A172 (cell line): Measurements from ENCODE around the gene OPALIN. TPM values are rescaled to one million over a fixed set of nuclear protein-coding genes. Genes with fewer than 3 reads are reported as not detected.

Experiments used
- DNase-seq: peaks from one replicate; pipeline ENCODE4 v3.0.0-alpha.2; 2015; ENCODE audit warnings: low spot score
- total RNA-seq: library from RNA; depleted of rRNA; stranded (reverse); fragments of >200 nt; shearing (Covaris generic); gene quantifications from 2 replicates; pipeline ENCODE4 v1.2.3, GENCODE V29; 2014; rRNA removed

OPALIN gene
- total RNA-seq, 1 experiment from 2014 or later: not detected

DNA sequence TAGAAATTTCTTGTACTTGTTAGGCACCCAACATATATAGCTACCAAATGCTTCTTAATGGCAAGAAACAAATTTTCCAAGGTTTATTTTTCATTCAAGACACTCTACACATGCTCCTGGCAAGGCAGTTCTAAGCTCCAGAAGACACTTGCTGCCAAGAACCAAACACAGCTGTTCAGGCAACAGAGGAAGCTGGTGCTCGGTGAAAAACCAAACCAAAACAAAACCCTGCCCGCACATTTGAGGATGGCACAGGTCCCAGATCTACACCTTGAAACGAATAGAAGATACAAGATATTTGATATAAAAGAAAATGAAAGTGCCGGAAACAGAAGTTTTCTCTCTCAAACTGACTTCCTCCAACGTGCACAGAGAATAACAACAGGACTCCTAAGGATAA lies 59.4 kb downstream of the OPALIN start:
- DNase-seq: no peak

DNA sequence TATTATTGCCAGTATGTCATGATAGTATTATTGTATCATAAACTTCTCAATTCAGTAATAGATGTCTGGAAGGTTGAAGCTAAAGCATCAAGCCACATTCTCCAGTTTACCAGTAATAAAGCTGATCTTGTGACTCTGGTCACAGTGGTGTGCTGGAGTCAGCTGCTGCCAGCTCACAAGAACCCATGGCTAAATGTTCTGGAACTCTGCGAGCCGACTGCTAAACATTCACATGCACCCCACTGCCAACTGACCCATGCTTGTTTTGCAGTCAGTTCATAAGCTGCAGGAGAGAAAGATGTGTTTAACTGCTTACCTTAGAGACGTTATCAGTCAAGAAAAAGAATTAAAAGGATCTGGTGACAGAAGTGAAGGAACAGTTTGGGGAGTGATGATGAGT lies 60.4 kb downstream of the OPALIN start:
- no peak for DNase-seq

DNA sequence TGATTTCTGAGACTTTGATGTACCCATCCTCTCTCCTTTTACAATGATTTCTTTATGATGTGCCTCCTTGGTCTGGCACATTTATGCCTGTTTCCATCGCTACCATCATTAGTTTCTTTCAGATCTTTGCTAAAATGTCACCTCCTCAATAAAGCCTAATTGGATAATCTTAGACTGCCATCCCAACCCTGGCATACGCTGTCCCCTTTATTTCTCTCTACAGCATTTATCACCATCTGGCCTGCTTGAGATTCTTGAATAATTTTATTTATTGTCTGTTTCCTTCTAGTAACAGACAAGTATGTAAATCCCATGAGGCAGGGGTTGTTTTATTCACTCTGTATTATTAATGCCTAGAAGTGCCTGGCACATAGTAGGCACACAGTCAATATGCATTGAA lies 61.3 kb downstream of the OPALIN start:
- no peak for DNase-seq

GRCh38 chr10:96295475-96295874 lies 63.3 kb downstream of the OPALIN start:
- no peak for DNase-seq

Other genes starting within 250 kb of the OPALIN start
- 7.9 and 19.7 TPM in 2 replicates for gene ZNF518A, start 228.7 kb downstream of the OPALIN start, total RNA-seq
- gene BLNK, start 87.4 kb downstream of the OPALIN start, total RNA-seq: not detected in 2 replicates
- not detected in 2 replicates for gene DNTT, start 54.6 kb downstream of the OPALIN start, total RNA-seq
- 0.12 and 0.38 TPM in 2 replicates for gene TLL2, start 154.9 kb upstream of the OPALIN start, total RNA-seq
- 144 and 146 TPM in 2 replicates for gene TM9SF3, start 228.0 kb upstream of the OPALIN start, total RNA-seq